HepG2 (cell line): ENCODE measurements around the gene GNB3. TPM values are rescaled to one million over a fixed set of nuclear protein-coding genes. Genes with fewer than 3 reads are reported as not detected.

Source experiments
- ATAC-seq: fragments of 200-7000 bp; cut with Tn5 transposase; 3 replicates; pipeline ENCODE4 v1.9.1; 2020; ENCODE audit warnings: mild to moderate bottlenecking, moderate library complexity
- BruUV-seq: library from RNA; stranded (reverse); fragments of 400-500 nt; replicated peaks from 2 replicates; lab custom pipeline; 2021; lab: Mats Ljungman, UMichigan
- CTCF ChIA-PET: fragments of 300-600 bp; formaldehyde crosslinking; extraction: SDS; loops from one replicate; lab custom pipeline; 2021; ENCODE audit warnings: low total read pairs, inconsistent platforms, low intra/inter-chr PET ratio; lab: Yijun Ruan, JAX
- POLR2A ChIA-PET: fragments of 350-600 bp; sonication (Branson Sonifier 250); formaldehyde crosslinking; loops from one replicate; lab custom pipeline; 2020; ENCODE audit warnings: antibody characterized with exemption, inconsistent platforms; lab: Yijun Ruan, JAX
- DNase-seq: peaks from one replicate; pipeline ENCODE4 v3.0.0-alpha.2; 2015; ENCODE audit warnings: low spot score
- FAIRE-seq: peaks from 3 replicates; lab custom pipeline; 2011; peaks lifted over from hg19 to GRCh38; lab: Jason Lieb, UNC
- H2AFZ ChIP-seq: one replicate; pipeline ENCODE4 v1.6.1; 2011; ENCODE audit warnings: low read length, inconsistent platforms
- H3K27ac ChIP-seq: fragments of 300-600 bp; 3 replicates; pipeline ENCODE4 v1.8.0; 2011; ENCODE audit warnings: mixed run types, mild to moderate bottlenecking, mixed read lengths, low read length, inconsistent platforms; ENCODE audit not compliant: insufficient read depth; ENCODE audit errors: extremely low read length
- H3K27me3 ChIP-seq, 2 experiments: fragments of 200-600 bp in 1 of 2; 2 replicates in 1 of 2; 3 replicates in 1 of 2; pipeline versions ENCODE4 v1.6.0 to v1.8.0; 2011; ENCODE audit warnings: low read length in 2 of 2, mild to moderate bottlenecking in 2 of 2, moderate library complexity in 2 of 2, inconsistent platforms in 1 of 2; ENCODE audit not compliant: insufficient read depth in 2 of 2, control insufficient read depth in 1 of 2
- H3K36me3 ChIP-seq, 2 experiments: fragments of 200-600 bp in 1 of 2; replicated peaks in 1 of 2; 2 replicates in 1 of 2; 3 replicates in 1 of 2; pipeline versions ENCODE4 v1.5.1 to v1.8.0; 2011; ENCODE audit warnings: low read length in 2 of 2, inconsistent platforms in 1 of 2; ENCODE audit not compliant: insufficient read depth in 2 of 2, control insufficient read depth in 1 of 2
- H3K4me1 ChIP-seq: 2 replicates; pipeline ENCODE4 v1.5.1; 2012; ENCODE audit warnings: low read length, inconsistent platforms; ENCODE audit not compliant: insufficient read depth
- H3K4me2 ChIP-seq: 2 replicates; pipeline ENCODE4 v1.6.0; 2011; ENCODE audit warnings: low read depth, low read length, inconsistent platforms
- H3K4me3 ChIP-seq, 3 experiments: fragments of 200-600 bp in 1 of 3; sonication (generic), shearing (Covaris generic) in 1 of 3; replicated peaks in 1 of 3; 2 replicates each; pipeline ENCODE4 v1.5.1; 2011 to 2016; ENCODE audit warnings: low read length in 3 of 3, inconsistent platforms in 2 of 3, low read depth in 2 of 3, mild to moderate bottlenecking in 2 of 3, control low read depth in 1 of 3, mixed read lengths in 1 of 3; ENCODE audit not compliant: insufficient read depth in 1 of 3
- H3K79me2 ChIP-seq: one replicate; pipeline ENCODE4 v1.6.1; 2011; ENCODE audit warnings: low read length, inconsistent platforms; ENCODE audit not compliant: insufficient read depth
- H3K9ac ChIP-seq: 2 replicates; pipeline ENCODE4 v1.6.0; 2011; ENCODE audit warnings: mild to moderate bottlenecking, low read depth, low read length, inconsistent platforms; ENCODE audit not compliant: insufficient read depth
- H3K9me3 ChIP-seq: 2 replicates; pipeline ENCODE4 v1.5.1; 2012; ENCODE audit warnings: mild to moderate bottlenecking, low read length
- H4K20me1 ChIP-seq: 2 replicates; pipeline ENCODE4 v1.6.0; 2011; ENCODE audit warnings: inconsistent platforms, mild to moderate bottlenecking, low read length, moderate library complexity; ENCODE audit not compliant: insufficient read depth
- NR2C2 ChIP-seq: sonication (generic); formaldehyde crosslinking; IDR thresholded peaks from 2 replicates; pipeline ENCODE4 v1.4.0; 2020; ENCODE audit warnings: missing genetic modification reagents, mild to moderate bottlenecking, moderate library complexity, borderline replicate concordance
- NRL ChIP-seq: sonication (generic); formaldehyde crosslinking; IDR thresholded peaks from 2 replicates; pipeline ENCODE4 v1.5.0; 2020; ENCODE audit warnings: missing genetic modification reagents, mild to moderate bottlenecking, moderate library complexity, borderline replicate concordance
- POLR2G ChIP-seq: fragments of 200-400 bp; formaldehyde crosslinking; IDR thresholded peaks from 2 replicates; pipeline ENCODE4 v1.6.1; 2018; ENCODE audit warnings: mild to moderate bottlenecking, low read depth, low read length, moderate library complexity
- RFX5 ChIP-seq: IDR thresholded peaks from 2 replicates; pipeline ENCODE4 v1.6.1; 2011; ENCODE audit warnings: low read depth, low read length, improper control_type of control experiment
- ZNF567 ChIP-seq: sonication (generic); formaldehyde crosslinking; IDR thresholded peaks from 2 replicates; pipeline ENCODE4 v1.8.1; 2023; ENCODE audit warnings: mild to moderate bottlenecking, missing genetic modification reagents, borderline replicate concordance
- ZNF761 ChIP-seq: sonication (generic); formaldehyde crosslinking; conservative IDR thresholded peaks from 2 replicates; pipeline ENCODE4 v1.4.0; 2020; ENCODE audit warnings: mild to moderate bottlenecking, missing genetic modification reagents
- ZNF891 ChIP-seq: sonication (generic); formaldehyde crosslinking; IDR thresholded peaks from 2 replicates; pipeline ENCODE4 v1.5.0; 2020; ENCODE audit warnings: mild to moderate bottlenecking, missing genetic modification reagents
- WGBS: methylation state at CpG from one replicate; pipeline ENCODE4 v1.1.6; 2017; ENCODE audit warnings: low lambda C conversion rate; 5-methylcytosine and 5-hydroxymethylcytosine counted together
- in situ Hi-C: cut with HindIII; loops from 2 replicates; pipeline ENCODE4 v1.10.0; 2017; ENCODE audit warnings: low pct_unique_long_range_greater_than_20kb; ENCODE audit not compliant: extremely low pct_ligation_motif_present
- intact Hi-C: fragments of 100-400 bp; cut with micrococcal nuclease; formaldehyde crosslinking; loops from one replicate; pipeline ENCODE4 v1.10.0; 2022; ENCODE audit not compliant: unreplicated experiment
- polyA plus RNA-seq, 8 experiments: library from polyadenylated mRNA; depleted of rRNA in 3 of 8; stranded (reverse) in 7 of 8; unstranded in 1 of 8; fragments of >200 nt; fragmentation: Illumina TruSeq in 4 of 8; extraction: Trizol in 4 of 8; gene quantifications; 2 replicates each; pipeline versions ENCODE4 v1.2.1 to v1.2.3, GENCODE V29; 2011 to 2016; ENCODE audit warnings: low read depth in 4 of 8, missing spikeins in 1 of 8, mixed read lengths in 1 of 8; ENCODE audit not compliant: insufficient read depth in 1 of 8
- total RNA-seq, 5 experiments: library from RNA; depleted of rRNA; stranded (reverse); fragments of >200 nt; fragmentation: Illumina TruSeq; extraction: Trizol; gene quantifications; 2 replicates each; pipeline ENCODE4 v1.2.3, GENCODE V29; 2016; ENCODE audit warnings: low read depth in 1 of 5
- TF ChIP-seq, protein P1 (sequence below): sonication (generic); formaldehyde crosslinking; IDR thresholded peaks from 2 replicates; pipeline ENCODE4 v1.5.0; 2020; ENCODE audit warnings: mild to moderate bottlenecking, missing genetic modification reagents

The GNB3 gene
- total and polyA plus RNA-seq, 2 of the 13 experiments (the other 11 are each of a cell fraction or from before 2014, with no cell fraction given), result 1.3 to 3.6 TPM

GRCh38 chr12:6824901-6825381, 15.8 kb upstream of the GNB3 start:
- Histone ChIP-seq H3K9ac (no peak overlapping the region), H3K27me3 (peaks cover 5 to 12% of the 10 kb centered on the region in 2 experiments; a peak in 4 of 5 replicates), H3K4me2 (no peak overlapping the region), H3K9me3 (no peaks in the 10 kb centered on the region), H3K4me1 (peaks cover 33% of the 10 kb centered on the region), H3K27ac (no peak overlapping the region), H4K20me1 (no peaks in the 10 kb centered on the region), H2AFZ (no peak overlapping the region), H3K79me2 (peaks cover 16% of the 10 kb centered on the region), H3K36me3 (no peaks in the 10 kb centered on the region), H3K4me3 (no peak overlapping the region)
- WGBS, result 62% methylated on average over 12 of the region's 12 CpGs
- CTCF ChIA-PET, result interaction anchor here (0.8 to 2.6 kb wide), 7 partner anchors 67 to 207 kb away, joined by 3 to 34 read pairs (median 5); partner anchors contain the start of gene MLF2
- TF ChIP-seq ZNF761 (CRISPR knock-in tag) (0 out of 2 replicates have a peak, but pooled peaks have one; percentile 18), ZNF567 (CRISPR knock-in tag) (0 out of 2 replicates have a peak, but pooled peaks have one; percentile 12), NR2C2 (no peak), NRL (CRISPR knock-in tag) (0 out of 2 replicates have a peak, but pooled peaks have one; percentile 23), POLR2G (peak; percentile 54; the same call in 1 of the 2 replicates), ZNF891 (CRISPR knock-in tag) (0 out of 2 replicates have a peak, but pooled peaks have one; percentile 21), RFX5 (no peak)
- TF ChIP-seq, protein P1, sequence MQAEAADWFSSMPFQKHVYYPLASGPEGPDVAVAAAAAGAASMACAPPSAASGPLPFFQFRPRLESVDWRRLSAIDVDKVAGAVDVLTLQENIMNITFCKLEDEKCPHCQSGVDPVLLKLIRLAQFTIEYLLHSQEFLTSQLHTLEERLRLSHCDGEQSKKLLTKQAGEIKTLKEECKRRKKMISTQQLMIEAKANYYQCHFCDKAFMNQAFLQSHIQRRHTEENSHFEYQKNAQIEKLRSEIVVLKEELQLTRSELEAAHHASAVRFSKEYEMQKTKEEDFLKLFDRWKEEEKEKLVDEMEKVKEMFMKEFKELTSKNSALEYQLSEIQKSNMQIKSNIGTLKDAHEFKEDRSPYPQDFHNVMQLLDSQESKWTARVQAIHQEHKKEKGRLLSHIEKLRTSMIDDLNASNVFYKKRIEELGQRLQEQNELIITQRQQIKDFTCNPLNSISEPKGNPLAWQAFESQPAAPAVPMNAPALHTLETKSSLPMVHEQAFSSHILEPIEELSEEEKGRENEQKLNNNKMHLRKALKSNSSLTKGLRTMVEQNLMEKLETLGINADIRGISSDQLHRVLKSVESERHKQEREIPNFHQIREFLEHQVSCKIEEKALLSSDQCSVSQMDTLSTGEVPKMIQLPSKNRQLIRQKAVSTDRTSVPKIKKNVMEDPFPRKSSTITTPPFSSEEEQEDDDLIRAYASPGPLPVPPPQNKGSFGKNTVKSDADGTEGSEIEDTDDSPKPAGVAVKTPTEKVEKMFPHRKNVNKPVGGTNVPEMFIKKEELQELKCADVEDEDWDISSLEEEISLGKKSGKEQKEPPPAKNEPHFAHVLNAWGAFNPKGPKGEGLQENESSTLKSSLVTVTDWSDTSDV, result 0 out of 2 replicates have a peak, but pooled peaks have one; percentile 58
- ATAC-seq, result no peak
- no TSS peak for BruUV-seq
- POLR2A ChIA-PET, result interaction anchor here (1.2 kb wide), 1 partner anchor 72 kb away, joined by 6 read pairs; the partner anchor contains the start of gene MLF2
- no peak for DNase-seq
- in situ Hi-C loops (loop anchor here (5.0 kb wide), 1 partner anchor 73 kb away; the partner anchor contains the start of gene MLF2), intact Hi-C loops (loop anchor here (1.0 to 10.0 kb wide), 4 partner anchors 46 to 210 kb away; partner anchors contain the start of gene MLF2)
- no peak for FAIRE-seq
